ENCODE measurements around the gene CIB4. TPM values are rescaled to one million over a fixed set of nuclear protein-coding genes. Genes with fewer than 3 reads are reported as not detected.

Gene CIB4
- total and polyA plus RNA-seq, 7 donors = not detected

GRCh38 chr2:26628561-26629345, 12.4 kb downstream of the CIB4 start:
- H3K4me3 ChIP-seq = no peak overlapping the region
- TF ChIP-seq, protein P1, sequence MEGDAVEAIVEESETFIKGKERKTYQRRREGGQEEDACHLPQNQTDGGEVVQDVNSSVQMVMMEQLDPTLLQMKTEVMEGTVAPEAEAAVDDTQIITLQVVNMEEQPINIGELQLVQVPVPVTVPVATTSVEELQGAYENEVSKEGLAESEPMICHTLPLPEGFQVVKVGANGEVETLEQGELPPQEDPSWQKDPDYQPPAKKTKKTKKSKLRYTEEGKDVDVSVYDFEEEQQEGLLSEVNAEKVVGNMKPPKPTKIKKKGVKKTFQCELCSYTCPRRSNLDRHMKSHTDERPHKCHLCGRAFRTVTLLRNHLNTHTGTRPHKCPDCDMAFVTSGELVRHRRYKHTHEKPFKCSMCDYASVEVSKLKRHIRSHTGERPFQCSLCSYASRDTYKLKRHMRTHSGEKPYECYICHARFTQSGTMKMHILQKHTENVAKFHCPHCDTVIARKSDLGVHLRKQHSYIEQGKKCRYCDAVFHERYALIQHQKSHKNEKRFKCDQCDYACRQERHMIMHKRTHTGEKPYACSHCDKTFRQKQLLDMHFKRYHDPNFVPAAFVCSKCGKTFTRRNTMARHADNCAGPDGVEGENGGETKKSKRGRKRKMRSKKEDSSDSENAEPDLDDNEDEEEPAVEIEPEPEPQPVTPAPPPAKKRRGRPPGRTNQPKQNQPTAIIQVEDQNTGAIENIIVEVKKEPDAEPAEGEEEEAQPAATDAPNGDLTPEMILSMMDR (IDR thresholded peaks at IDR 0.05) = no peak
- H3K27ac ChIP-seq = no peak overlapping the region
- DNase-seq (no peak), ATAC-seq (no peak)
- WGBS, 3 donors = 75 to 82% (median 78%) methylated on average over 9 of the region's 9 CpGs
- H3K27me3 ChIP-seq (ENCODE audit: insufficient read depth in 3 of 3, low read length in 2 of 3) = peaks cover 0 to 2% (median 0%) of the 10 kb centered on the region in 3 donors
- intact Hi-C loops (cut with DNase I) = no loop called here
- no peaks in the 10 kb centered on the region for H3K9me3 ChIP-seq
- H3K4me1 ChIP-seq = no peaks in the 10 kb centered on the region
- H3K36me3 ChIP-seq (ENCODE audit: insufficient read depth in 1 of 2, low read depth in 1 of 2) = no peaks in the 10 kb centered on the region

- TF ChIP-seq, protein P1 (IDR thresholded peaks at IDR 0.05) = no peak
- Histone ChIP-seq H3K36me3 (ENCODE audit: insufficient read depth in 1 of 2, low read depth in 1 of 2) (no peaks in the 10 kb centered on the region), H3K27ac (no peak overlapping the region), H3K4me3 (no peak overlapping the region), H3K9me3 (no peaks in the 10 kb centered on the region), H3K4me1 (no peaks in the 10 kb centered on the region), H3K27me3 (ENCODE audit: insufficient read depth in 3 of 3, low read length in 2 of 3) (peaks cover 0 to 2% (median 0%) of the 10 kb centered on the region in 3 donors)
- intact Hi-C loops (cut with DNase I) = no loop called here
- ATAC-seq (no peak), DNase-seq (no peak)
- 75 to 77% (median 76%) methylated on average over 10 of the region's 10 CpGs for WGBS, 3 donors
Measured at GRCh38 chr2:26627350-26628105, 13.6 kb downstream of the CIB4 start.

- intact Hi-C loops (cut with DNase I) = no loop called here
- Histone ChIP-seq H3K27me3 (ENCODE audit: insufficient read depth in 3 of 3, low read length in 2 of 3) (no peaks in the 10 kb centered on the region), H3K9me3 (no peaks in the 10 kb centered on the region), H3K36me3 (ENCODE audit: insufficient read depth in 1 of 2, low read depth in 1 of 2) (no peaks in the 10 kb centered on the region), H3K4me3 (no peak overlapping the region), H3K27ac (no peak overlapping the region), H3K4me1 (no peaks in the 10 kb centered on the region)
- DNase-seq (no peak), ATAC-seq (no peak)
- TF ChIP-seq, protein P1 (IDR thresholded peaks at IDR 0.05) = no peak
- 91 to 92% (median 92%) methylated on average over 3 of the region's 3 CpGs for WGBS, 3 donors
Measured at GRCh38 chr2:26626606-26627005, 14.6 kb downstream of the CIB4 start.

- Histone ChIP-seq H3K27me3 (ENCODE audit: insufficient read depth in 3 of 3, low read length in 2 of 3) (peaks cover 0 to 3% (median 2%) of the 10 kb centered on the region in 3 donors), H3K27ac (no peak overlapping the region), H3K9me3 (no peaks in the 10 kb centered on the region), H3K36me3 (ENCODE audit: insufficient read depth in 1 of 2, low read depth in 1 of 2) (no peaks in the 10 kb centered on the region), H3K4me1 (no peaks in the 10 kb centered on the region), H3K4me3 (no peak overlapping the region)
- intact Hi-C loops (cut with DNase I) = no loop called here
- no peak for ATAC-seq
- TF ChIP-seq, protein P1 (IDR thresholded peaks at IDR 0.05) = no peak
- no peak for DNase-seq
- WGBS, 3 donors = 66 to 72% (median 68%) methylated on average over 19 of the region's 19 CpGs
Measured at GRCh38 chr2:26623541-26624495, 17.3 kb downstream of the CIB4 start.

Data from psoas muscle (tissue), 8 donors.